ENCODE data around the gene NUCB1.

- TF ChIP-seq CTCF (optimal IDR thresholded peaks at IDR 0.05 in 1 of 3, IDR thresholded peaks at IDR 0.05 in 1 of 3, conservative IDR thresholded peaks at IDR 0.05 in 1 of 3; ENCODE audit: extremely low read depth in 1 of 3, insufficient read depth in 2 of 3, low read length in 3 of 3) (no peak), EZH2 (IDR thresholded peaks at IDR 0.05; ENCODE audit: low read length) (no peak)
These were observed 46.6 kb upstream of the NUCB1 start for GRCh38 chr19:48853483-48853882.

Data from keratinocyte (primary cell).